Left cardiac atrium (tissue), 4 donors: ENCODE measurements around the gene SHB. TPM values are rescaled to one million over a fixed set of nuclear protein-coding genes. Genes with fewer than 3 reads are reported as not detected.
"Not testable (repeated sequence)": the region's sequence is repeated elsewhere in the genome, so short reads cannot be mapped to it uniquely, and the experiment has no call there.

Source experiments
- ATAC-seq, 2 donors: fragments of 200-7000 bp; cut with Tn5 transposase; one replicate each; pipeline ENCODE4 v1.9.1; 2020; ENCODE audit warnings: mild to moderate bottlenecking in 2 of 2, moderate library complexity in 2 of 2
- DNase-seq: peaks from one replicate; pipeline ENCODE4 v3.0.0-alpha.2; 2020
- intact Hi-C, 2 donors: fragments of 100-400 bp; cut with DNase I; formaldehyde crosslinking; loops; one replicate each; pipeline versions ENCODE4 v1.14.1 to v1.15.1; 2022 to 2023
- total RNA-seq, 2 donors: library from RNA; stranded (reverse); fragmentation: NEBNext Ultra II Directional; extraction: Animal tissue kit (Norgen Biotek cat#: 25700); gene quantifications; one replicate each; pipeline ENCODE4 v1.2.1, GENCODE V29; 2021
- donor health status: DM: no; HTN: yes; CAD: no.
- donor health status: DM: no; HTN: yes; CAD: no; lungs with severe emphysema.
- donor health status: DM: yes; HTN: yes; CAD: no.
- donor health status: Dilated cardiomyopathy.

The SHB gene
- total RNA-seq, 2 donors from 2014 or later: 20.3 to 34.6 TPM

GRCh38 chr9:38051780-38052546 lies 17.1 kb downstream of the SHB start:
- DNase-seq (no peak), ATAC-seq (no peak)
- intact Hi-C loops: no loop called here

GRCh38 chr9:38048316-38048969 lies 20.6 kb downstream of the SHB start:
- DNase-seq: no peak
- ATAC-seq: no peak
- intact Hi-C loops: loop anchor here in 1 of 2 donors (10.0 kb wide), 1 partner anchor 54 kb away; no protein-coding TSS in a partner anchor

- ATAC-seq (peak; percentile 82), DNase-seq (peak; percentile 76)
- intact Hi-C loops: loop anchor here in 1 of 2 donors (10.0 kb wide), 1 partner anchor 53 kb away; no protein-coding TSS in a partner anchor
Observed at GRCh38 chr9:38047301-38048251, 21.5 kb downstream of the SHB start.

- DNase-seq (no peak), ATAC-seq (peak; percentile 16 to 27)
- intact Hi-C loops: loop anchor here in 1 of 2 donors (10.0 kb wide), 1 partner anchor 52 kb away; no protein-coding TSS in a partner anchor
Observed at GRCh38 chr9:38046661-38047300, 22.2 kb downstream of the SHB start.

DNA sequence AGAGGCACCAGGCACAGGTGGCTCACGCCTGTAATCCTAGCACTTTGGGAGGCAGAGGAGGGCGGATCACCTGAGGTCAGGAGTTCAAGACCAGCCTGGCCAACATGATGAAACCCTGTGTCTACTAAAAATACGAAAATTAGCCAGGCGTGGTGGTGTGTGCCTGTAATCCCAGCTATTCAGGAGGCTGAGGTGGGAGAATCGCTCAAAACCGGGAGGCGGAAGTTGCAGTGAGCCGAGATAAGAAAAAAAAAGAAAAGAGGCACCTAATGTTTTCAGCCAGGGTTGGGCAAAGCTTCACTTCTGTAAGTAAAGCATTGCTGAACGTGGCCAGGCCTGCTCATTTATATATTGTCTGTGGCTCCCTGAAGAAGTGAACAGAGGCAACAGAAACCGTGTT lies 23.1 kb downstream of the SHB start:
- intact Hi-C loops: loop anchor here in 1 of 2 donors (10.0 kb wide), 1 partner anchor 51 kb away; no protein-coding TSS in a partner anchor
- DNase-seq, ATAC-seq: not testable (repeated sequence)

GRCh38 chr9:38044706-38045105 lies 24.3 kb downstream of the SHB start:
- intact Hi-C loops: loop anchor here in 1 of 2 donors (10.0 kb wide), 1 partner anchor 50 kb away; no protein-coding TSS in a partner anchor
- no peak for ATAC-seq
- DNase-seq: no peak

GRCh38 chr9:38043931-38044623 lies 24.9 kb downstream of the SHB start:
- no peak for DNase-seq

GRCh38 chr9:38042626-38043357 lies 26.2 kb downstream of the SHB start:
- ATAC-seq: no peak
- DNase-seq: no peak
- intact Hi-C loops: loop anchor here in 1 of 2 donors (10.0 kb wide), 1 partner anchor 48 kb away; no protein-coding TSS in a partner anchor

More at GRCh38 chr9:38043931-38044623, 24.9 kb downstream of the SHB start:
- intact Hi-C loops: loop anchor here in 1 of 2 donors (10.0 kb wide), 1 partner anchor 49 kb away; no protein-coding TSS in a partner anchor
- ATAC-seq: peak in 1 of 2 donors; percentile 41

DNA sequence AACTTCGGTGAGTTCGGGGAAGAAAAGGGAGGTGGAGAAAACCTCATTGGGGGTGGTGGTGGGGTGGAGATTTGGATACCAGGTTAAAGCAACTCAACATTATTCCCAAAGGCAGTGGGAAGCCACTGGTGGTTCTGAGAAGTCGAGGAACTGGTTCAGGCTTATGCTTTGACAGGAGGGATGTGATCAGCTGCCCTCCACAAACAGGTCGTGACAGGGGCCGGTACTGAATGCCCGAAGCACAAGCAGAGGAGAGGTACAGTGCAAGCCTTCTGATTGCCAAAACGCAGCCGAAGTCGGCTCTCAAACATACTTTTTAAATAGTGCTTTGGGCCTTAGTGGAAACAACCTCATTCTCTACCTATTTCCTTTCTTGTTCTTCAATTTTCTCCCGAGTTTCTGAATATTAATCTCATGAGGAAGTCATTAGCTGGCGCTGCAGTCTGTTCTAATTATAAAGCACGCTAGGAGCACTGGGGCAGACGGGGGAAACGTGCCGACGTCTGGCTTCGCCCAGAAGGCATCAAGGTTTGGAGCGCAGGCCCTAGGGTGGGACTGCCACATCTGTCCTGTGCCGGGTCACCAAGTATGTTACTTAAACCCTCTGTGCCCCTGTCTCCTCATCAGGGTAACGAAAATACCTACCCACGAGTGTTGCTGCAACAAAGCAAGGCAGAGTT lies 27.3 kb downstream of the SHB start:
- ATAC-seq (peak in 1 of 2 donors; percentile 7), DNase-seq (no peak)
- intact Hi-C loops: loop anchor here in 1 of 2 donors (10.0 kb wide), 1 partner anchor 47 kb away; no protein-coding TSS in a partner anchor

DNA sequence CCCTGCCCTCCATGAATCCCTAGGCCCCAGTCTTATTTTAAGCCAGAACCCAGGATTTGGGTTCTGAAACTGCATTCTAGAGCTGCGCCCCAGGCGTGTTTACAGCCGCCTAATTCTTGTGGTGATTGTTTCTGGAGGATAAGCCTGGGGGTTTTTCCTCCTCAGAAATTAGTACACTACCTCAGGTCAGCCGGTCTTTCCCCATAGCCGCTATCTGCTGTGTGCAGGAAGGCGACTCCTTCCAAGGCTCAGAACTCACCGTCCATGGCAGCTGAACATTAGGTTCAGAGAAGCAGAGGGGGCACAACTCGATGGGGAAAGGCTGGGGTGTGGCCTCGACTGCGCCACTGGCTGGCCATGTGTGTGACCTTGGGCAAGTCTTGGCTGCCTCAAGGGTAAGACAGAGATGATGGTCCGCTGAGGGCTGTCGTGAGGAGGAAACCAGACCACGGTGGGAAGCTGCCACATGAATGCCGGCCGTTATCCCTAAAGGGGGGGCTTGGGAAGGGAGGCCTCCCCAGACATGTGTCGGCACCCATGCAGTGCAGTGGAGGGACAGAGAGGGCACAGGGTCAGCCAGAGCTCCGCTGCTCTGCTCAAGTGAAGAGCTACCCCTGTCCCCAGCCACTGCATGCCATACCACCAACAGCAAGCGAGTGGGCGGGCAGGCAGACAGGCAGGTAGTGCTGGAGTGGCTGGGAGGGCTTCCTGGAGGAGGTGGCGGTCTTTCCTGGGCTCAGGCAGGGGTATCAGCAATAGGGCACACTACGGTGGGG lies 28.9 kb downstream of the SHB start:
- intact Hi-C loops: loop anchor here in 1 of 2 donors (10.0 kb wide), 1 partner anchor 45 kb away; no protein-coding TSS in a partner anchor
- ATAC-seq: no peak
- DNase-seq: no peak

- peak in 1 of 2 donors; percentile 2 for ATAC-seq
- intact Hi-C loops: no loop called here
- DNase-seq: no peak
Observed at GRCh38 chr9:38039090-38039906, 29.7 kb downstream of the SHB start.

GRCh38 chr9:38038307-38039089 lies 30.5 kb downstream of the SHB start:
- ATAC-seq (peak; percentile 39 to 48), DNase-seq (peak; percentile 72)
- intact Hi-C loops: no loop called here

GRCh38 chr9:38037981-38038306 lies 31.1 kb downstream of the SHB start:
- DNase-seq: no peak
- ATAC-seq: no peak
- intact Hi-C loops: no loop called here

- intact Hi-C loops: no loop called here
- ATAC-seq: peak; percentile 4 to 35
- no peak for DNase-seq
Observed at GRCh38 chr9:38036359-38037084, 32.5 kb downstream of the SHB start.
